GM19372 (cell line): ENCODE results near the gene LRRC23.
"Not testable (repeated sequence)": the region's sequence is repeated elsewhere in the genome, so short reads cannot be mapped to it uniquely, and the experiment has no call there.

Experiments
- ATAC-seq: cut with Tn5 transposase; IDR thresholded peaks from one replicate; pipeline ENCODE4 v1.9.1; 2021; ENCODE audit warnings: mild to moderate bottlenecking, low read depth, moderate library complexity; ENCODE audit not compliant: unreplicated experiment

LRRC23 gene

DNA sequence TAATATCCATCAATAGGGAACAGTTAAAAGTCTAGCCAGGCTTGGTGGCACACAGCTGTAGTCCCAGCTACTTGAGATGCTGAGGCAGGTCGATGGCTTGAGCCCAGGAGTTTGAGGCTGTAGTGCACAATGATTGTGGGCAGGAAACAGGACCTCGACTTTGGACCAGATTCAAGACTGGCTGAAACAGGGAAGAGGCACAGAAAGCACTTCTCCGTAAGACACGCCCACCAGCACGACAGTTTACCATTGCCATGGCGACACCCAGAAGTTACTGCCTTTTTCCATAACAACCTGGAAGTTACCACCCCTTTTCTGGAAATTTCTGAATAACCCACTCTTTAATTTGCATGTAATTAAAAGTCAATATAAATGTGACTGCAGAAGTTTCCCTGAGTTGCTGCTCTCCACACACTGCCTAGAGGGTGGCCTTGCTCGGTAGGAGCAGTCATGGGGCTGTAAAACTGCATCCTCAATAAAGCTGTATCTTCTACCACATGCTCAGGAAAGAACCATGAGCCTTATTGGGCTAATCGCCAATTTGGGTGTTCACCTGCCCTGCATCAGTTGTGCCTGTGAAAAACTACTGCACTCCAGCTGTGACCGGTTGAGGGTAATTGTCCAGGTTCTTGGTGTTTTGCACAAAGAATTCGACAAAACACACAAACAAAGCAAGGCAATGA, 4.6 kb upstream of the LRRC23 start:
- ATAC-seq = no peak

DNA sequence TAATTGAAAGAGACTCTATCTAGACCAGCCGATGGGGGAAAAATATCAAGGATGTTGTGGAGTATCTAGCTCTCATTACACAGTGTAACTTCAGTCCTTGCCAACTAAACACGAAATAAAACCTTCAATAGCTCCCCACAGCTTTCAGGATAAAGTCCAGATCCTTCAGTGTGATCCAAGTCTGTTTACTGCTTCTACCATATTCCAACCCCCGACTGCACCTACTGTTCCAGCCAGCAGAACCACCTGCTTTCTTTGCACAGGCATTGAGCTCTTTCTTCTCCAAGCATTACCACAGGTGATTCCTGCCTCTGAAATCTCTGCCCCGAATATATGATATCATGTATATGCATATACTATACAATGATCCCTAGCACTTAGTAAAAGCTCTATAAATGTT, 2.2 kb upstream of the LRRC23 start:
- no peak for ATAC-seq

DNA sequence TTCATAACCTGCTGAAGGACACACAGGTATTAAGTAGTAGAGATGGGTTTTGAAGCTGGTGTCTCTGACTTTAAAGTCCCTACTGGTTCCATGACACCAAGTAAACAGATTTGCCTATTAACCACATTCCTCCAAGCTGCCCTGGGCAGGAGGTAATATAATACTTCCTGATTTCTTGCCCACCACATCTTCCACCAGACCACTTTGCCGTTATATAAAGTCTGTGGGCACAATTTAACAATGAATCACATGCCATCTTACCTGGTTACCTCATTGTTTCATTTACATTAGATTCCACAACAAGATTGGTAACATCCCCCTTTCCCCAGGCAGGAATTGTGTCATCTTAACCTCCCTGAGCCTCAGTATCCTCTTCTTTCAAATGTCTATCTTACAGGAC, 900 bp upstream of the LRRC23 start:
- ATAC-seq = no peak

DNA sequence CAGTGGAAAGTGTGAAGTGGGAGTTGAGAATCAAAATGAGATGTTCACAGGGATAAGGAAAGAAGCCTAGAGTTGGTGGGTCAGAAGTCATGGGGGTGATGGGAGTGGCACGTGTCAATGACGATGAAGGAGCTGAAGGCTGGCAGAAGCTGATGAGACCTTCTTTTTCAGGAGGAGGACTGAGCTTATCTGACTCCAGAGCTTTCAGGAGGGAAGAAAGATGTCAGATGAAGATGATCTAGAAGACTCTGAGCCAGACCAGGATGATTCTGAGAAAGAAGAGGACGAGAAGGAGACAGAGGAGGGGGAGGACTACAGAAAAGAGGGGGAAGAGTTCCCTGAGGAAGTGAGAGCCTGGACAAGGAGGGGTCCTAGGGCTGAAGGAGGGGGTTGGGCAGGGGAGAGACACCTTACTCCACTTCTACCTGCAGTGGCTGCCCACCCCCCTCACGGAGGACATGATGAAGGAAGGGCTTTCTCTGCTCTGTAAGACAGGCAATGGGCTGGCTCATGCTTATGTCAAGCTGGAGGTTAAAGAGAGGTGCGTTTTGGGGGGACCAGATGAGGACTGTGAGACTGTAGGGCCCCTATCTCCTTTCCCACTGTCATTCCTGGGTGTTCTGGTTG, 905 bp downstream of the LRRC23 start:
- no peak for ATAC-seq

DNA sequence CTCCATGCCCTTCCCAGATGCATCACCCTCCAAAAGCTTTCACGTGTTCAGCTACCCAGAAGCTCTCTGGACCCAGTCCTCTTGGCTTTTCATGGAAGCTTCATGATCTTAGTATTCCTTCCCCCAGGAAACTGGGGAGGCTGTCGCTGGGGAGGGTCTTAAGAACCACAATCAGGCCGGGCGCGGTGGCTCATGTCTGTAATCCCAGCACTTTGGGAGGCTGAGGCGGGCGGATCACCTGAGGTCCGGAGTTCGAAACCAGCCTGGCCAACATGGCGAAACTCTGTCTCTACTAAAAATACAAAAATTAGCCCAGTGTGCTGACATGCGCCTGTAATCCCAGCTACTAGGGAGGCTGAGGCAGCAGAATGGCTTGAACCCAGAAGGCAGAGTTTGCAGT, 3.5 kb downstream of the LRRC23 start:
- not testable (repeated sequence) for ATAC-seq

DNA sequence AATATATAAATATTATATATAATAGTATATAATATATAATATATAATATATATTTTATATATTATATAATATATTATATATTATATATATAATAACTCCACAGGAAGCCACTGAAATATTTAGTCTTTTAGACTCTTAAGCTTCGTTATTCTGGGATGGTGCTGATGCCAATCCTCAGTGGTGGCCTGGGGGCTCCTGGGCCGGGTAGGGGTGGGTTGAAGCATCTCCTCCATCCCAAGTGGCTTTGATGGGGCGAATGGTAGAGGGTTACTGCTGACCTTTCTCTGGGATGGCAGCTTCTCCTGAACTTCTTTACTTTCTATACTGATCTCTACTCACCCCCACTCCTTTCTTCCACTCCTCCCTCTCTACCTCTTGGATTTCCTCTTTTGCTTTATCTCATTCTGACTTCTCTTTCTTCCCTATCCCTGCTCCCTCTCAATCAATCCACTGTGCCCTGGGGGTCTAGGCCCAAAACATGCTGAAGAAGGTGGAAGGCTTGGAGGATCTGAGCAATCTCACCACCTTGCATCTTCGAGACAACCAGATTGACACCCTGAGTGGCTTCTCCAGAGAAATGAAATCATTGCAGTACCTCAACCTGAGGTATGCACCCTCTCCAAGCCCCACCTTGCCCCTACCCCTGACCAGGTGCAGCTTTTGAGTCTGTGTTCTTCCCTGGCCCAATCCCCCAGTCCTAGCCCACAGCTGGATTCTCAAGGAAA, 5.0 kb downstream of the LRRC23 start:
- no peak for ATAC-seq

DNA sequence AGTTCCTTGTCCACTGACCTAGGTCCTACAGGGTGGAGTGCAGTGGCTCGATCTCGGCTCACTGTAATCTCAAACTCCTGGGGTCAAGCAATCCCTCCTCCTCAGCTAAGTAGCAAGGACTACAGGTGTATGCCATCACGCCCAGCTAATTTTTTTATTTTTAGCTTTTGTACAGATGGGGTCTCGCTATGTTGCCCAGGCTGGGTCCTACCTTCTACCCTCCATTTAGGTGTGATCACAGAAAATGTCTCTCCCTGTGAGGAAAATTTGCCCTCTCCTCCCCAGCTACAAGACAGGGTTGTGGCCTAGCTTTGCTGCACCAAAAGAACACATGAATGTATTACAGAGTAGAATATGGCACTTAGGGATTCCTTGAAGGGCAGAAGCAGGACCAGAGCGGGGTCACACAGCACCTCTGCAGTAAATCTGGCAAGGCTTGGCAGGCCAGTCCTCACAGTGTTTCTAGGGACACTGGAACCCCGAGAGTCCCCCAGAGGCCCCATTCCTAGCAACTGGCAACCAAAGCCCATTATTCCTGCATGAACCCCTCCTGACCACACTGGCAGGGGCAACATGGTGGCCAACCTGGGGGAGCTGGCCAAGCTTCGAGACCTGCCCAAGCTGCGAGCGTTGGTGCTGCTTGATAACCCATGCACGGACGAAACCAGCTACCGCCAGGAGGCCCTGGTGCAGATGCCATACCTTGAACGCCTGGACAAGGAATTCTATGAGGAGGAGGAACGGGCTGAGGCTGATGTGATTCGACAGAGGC, 7.7 kb downstream of the LRRC23 start:
- ATAC-seq = no peak

DNA sequence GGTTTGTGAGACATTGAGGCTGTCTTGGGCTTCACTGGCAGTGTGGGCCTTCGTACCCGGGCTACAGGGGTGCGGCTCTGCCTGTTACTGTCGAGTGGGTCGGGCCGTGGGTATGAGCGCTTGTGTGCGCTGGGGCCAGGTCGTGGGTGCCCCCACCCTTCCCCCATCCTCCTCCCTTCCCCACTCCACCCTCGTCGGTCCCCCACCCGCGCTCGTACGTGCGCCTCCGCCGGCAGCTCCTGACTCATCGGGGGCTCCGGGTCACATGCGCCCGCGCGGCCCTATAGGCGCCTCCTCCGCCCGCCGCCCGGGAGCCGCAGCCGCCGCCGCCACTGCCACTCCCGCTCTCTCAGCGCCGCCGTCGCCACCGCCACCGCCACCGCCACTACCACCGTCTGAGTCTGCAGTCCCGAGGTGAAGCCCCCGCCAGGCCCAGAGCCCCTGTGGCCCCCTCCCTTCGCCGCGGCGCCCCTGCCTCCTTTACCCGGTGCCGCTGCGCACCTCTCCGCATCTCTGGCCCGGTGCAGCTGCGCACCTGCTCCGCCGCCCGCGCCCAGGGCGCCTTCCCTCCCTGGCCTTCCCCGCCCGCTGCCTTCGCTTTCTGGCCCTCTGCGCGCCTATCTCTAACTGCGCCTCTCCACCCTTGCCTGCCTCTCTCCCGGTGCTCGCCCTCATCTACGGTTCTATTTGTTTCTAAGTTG, 9.8 kb downstream of the LRRC23 start, which contains the start of gene ENO2:
ENO2 (plus strand) TSS at position 335 of the 701 bp plus-strand sequence. CDS start 1,253 bp downstream, outside the sequence.
- peak; percentile 58 for ATAC-seq

DNA sequence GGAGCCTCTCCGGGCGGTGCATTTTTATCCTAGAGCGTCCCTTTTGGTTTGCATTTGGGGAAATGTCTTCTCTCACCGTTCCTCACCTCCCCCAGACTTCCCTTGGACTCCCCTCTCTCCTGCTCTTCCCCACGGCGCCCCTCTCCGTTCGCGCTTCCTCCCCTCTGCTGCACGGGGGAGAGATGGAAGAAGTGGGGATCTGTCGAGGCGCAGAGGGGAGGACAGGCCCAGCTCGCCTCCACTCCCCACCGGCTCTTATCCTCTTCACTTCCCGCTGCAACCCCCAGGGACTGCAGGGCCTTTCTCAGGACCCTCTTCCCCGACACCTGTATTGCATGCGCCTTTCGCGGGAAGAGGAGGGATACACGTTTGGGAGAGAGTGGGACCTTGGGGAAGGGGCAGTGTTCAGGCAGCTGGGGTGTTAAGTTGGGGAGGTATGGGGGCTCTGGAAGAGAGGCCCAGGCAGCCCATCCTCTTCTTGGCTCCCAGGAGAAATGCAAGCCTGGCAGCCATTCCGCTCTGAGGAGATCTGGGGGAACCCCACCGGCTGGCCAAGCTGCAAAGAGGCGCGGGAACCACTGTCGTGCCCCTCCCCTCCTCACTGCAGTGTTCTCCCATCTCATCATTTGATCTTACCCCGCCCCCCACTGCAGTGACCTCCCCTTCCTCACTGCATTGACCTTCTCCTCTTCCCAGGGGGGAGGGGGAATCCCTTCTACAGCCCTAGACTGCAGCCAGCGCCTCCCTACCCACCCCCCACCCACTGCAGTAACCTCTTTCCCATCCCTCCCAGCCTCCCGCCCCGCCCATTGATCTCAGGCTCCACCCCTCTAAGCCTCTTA, 10.5 kb downstream of the LRRC23 start:
- ATAC-seq = no peak

DNA sequence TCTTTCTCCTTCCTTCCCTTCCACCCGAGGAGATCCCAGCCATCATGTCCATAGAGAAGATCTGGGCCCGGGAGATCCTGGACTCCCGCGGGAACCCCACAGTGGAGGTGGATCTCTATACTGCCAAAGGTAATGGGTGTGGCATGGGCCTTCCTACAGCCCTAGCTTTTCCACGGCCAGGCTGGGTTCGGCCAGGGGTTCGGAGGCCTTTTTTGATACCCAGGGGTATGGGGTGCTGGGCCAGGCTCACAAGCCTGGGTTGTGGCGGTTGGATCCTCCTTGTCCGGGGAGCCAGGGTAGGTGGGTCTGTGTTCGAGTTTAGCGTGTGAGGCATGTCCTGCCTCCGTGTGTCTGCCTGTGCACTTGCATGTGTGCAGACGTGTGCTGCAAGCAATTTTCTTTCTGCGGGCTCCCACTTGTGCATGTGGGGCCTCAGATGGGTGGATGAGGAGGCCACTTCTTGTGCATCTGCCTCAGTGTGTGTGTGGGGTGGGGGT, 11.2 kb downstream of the LRRC23 start:
- no peak for ATAC-seq

DNA sequence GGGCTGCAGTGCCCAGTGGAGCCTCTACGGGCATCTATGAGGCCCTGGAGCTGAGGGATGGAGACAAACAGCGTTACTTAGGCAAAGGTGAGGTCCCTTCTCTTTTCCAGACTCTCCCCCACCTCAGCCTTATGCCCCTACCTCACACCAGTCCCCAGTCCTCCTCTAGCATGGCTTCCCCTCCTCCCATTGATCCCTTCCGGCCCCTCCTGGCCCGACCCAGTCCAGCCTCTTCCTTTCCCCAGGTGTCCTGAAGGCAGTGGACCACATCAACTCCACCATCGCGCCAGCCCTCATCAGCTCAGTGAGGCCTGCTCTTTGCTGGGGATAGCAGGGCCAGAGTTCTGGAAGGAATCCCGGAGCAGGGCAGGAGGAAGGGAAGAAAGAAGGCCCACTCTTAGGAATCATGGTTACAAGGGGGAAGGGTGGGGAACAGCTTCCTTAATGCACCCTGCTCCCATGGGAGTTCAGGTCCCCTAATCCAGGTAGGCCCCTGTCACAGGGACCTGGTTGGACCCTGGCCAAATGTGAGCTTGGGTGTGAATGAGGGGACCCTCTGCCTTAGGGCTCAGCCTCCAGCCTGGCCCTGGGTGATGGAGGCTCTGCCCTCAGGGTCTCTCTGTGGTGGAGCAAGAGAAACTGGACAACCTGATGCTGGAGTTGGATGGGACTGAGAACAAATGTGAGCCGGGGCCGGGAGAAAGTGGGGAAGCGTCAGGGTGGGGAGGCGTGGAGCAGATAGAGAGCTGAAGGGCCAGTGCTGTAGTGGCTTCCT, 12.0 kb downstream of the LRRC23 start:
- no peak for ATAC-seq

DNA sequence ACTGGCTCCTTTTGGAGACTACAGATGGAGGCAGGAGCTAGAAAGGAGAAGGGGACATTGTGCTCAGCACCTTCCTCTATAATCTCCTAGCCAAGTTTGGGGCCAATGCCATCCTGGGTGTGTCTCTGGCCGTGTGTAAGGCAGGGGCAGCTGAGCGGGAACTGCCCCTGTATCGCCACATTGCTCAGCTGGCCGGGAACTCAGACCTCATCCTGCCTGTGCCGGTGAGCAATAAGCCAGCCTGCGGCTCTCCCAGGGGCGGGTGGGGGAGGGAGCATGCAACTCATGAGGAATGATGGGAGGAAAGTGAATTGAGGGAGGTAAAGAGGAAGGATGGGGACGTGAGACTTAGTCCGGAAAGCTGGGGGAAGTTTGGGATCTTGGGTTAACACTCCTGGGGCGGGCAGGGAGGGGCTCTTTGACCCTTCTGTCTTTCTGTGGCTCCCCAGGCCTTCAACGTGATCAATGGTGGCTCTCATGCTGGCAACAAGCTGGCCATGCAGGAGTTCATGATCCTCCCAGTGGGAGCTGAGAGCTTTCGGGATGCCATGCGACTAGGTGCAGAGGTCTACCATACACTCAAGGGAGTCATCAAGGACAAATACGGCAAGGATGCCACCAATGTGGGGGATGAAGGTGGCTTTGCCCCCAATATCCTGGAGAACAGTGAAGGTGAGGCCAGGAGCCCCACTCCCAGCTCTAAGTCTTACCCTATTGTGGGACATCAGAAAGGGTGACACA, 13.0 kb downstream of the LRRC23 start:
- no peak for ATAC-seq

DNA sequence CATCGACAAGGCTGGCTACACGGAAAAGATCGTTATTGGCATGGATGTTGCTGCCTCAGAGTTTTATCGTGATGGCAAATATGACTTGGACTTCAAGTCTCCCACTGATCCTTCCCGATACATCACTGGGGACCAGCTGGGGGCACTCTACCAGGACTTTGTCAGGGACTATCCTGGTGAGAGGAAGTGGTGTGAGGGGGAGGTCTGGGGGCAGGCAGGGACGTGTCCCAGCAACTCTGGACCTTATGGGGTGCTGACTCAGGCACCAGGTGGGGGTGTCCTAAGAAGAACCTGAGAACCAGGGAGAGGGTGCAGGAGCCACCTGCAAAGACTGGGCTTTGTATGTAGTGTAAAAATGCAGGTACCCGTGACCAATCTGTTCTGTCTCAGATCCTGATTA, 15.0 kb downstream of the LRRC23 start:
- ATAC-seq = no peak

DNA sequence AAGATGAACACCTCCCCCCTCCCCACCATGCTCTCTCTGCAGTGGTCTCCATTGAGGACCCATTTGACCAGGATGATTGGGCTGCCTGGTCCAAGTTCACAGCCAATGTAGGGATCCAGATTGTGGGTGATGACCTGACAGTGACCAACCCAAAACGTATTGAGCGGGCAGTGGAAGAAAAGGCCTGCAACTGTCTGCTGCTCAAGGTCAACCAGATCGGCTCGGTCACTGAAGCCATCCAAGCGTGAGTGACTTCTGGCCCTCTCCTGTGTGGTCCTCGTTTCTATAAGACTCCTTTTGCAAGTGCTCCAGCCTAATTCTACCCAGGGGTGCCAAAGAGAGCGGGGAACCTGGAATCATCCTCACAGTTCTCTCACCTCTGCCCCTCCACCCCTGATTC, 16.9 kb downstream of the LRRC23 start:
- ATAC-seq = no peak

DNA sequence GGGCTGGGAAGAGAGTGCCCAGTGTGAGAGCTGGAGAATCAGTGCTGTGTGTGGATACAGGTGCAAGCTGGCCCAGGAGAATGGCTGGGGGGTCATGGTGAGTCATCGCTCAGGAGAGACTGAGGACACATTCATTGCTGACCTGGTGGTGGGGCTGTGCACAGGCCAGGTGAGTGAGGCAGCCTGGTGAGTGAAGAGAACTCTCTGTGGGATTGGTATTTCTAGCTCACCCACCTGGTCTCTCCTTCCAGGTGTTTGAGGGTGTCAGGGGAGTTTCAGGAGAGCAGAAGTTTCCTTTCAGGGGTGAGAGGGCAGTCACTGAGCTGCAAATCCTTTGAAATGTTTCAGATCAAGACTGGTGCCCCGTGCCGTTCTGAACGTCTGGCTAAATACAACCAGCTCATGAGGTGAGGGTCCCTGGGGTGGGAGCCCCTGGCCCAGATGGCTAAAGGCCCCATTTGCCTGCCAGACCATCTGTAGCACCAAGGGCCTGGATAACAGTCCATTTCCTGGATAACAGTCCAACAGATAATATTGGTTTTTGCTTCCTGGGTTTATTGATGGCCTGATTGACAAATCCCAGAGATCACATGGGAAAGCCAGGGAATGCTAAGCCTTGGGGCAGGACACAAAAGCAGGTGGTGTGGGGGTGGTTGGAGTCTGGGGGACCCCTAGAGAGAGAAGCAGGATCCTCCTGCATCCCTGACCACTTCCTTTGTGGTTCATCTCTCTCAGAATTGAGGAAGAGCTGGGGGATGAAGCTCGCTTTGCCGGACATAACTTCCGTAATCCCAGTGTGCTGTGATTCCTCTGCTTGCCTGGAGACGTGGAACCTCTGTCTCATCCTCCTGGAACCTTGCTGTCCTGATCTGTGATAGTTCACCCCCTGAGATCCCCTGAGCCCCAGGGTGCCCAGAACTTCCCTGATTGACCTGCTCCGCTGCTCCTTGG, 17.6 kb downstream of the LRRC23 start:
- ATAC-seq = no peak

DNA sequence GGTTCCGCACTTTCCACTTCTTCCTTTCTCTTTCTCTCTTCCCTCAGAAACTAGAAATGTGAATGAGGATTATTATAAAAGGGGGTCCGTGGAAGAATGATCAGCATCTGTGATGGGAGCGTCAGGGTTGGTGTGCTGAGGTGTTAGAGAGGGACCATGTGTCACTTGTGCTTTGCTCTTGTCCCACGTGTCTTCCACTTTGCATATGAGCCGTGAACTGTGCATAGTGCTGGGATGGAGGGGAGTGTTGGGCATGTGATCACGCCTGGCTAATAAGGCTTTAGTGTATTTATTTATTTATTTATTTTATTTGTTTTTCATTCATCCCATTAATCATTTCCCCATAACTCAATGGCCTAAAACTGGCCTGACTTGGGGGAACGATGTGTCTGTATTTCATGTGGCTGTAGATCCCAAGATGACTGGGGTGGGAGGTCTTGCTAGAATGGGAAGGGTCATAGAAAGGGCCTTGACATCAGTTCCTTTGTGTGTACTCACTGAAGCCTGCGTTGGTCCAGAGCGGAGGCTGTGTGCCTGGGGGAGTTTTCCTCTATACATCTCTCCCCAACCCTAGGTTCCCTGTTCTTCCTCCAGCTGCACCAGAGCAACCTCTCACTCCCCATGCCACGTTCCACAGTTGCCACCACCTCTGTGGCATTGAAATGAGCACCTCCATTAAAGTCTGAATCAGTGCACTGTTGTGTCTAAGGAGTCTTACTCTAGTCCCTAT, 18.5 kb downstream of the LRRC23 start:
- ATAC-seq = no peak
